ENCODE data around the gene PITPNM1. TPM values are rescaled to one million over a fixed set of nuclear protein-coding genes. Genes with fewer than 3 reads are reported as not detected.

Gene PITPNM1
- total RNA-seq, 2 donors from 2014 or later = 89.3 to 91.4 TPM

- H3K27me3 ChIP-seq = no peaks in the 10 kb centered on the region
- DNase-seq = no peak
- H3K9me3 ChIP-seq = no peaks in the 10 kb centered on the region
- intact Hi-C loops (cut with DNase I) = no loop called here
- peaks cover 7% of the 10 kb centered on the region for H3K36me3 ChIP-seq
- no peak overlapping the region for H3K9ac ChIP-seq (ENCODE audit: low read depth in 2 of 2, low read length in 2 of 2)
- no peak overlapping the region for H3K27ac ChIP-seq
- H3K4me3 ChIP-seq = no peak overlapping the region
- TF ChIP-seq CTCF (IDR thresholded peaks at IDR 0.05) = no peak
- H3K4me1 ChIP-seq = no peaks in the 10 kb centered on the region
Observed at GRCh38 chr11:67493548-67494370, 11.4 kb downstream of the PITPNM1 start.

- Histone ChIP-seq H3K4me3 (no peak overlapping the region), H3K27ac (no peak overlapping the region), H3K9ac (ENCODE audit: low read depth in 2 of 2, low read length in 2 of 2) (no peak overlapping the region), H3K9me3 (no peaks in the 10 kb centered on the region), H3K27me3 (no peaks in the 10 kb centered on the region), H3K36me3 (peaks cover 9% of the 10 kb centered on the region), H3K4me1 (no peaks in the 10 kb centered on the region)
- no peak for TF ChIP-seq CTCF (IDR thresholded peaks at IDR 0.05)
- intact Hi-C loops (cut with DNase I) = no loop called here
- no peak for DNase-seq
Observed at GRCh38 chr11:67492801-67493547, 12.2 kb downstream of the PITPNM1 start.

- H3K9ac ChIP-seq (ENCODE audit: low read depth in 2 of 2, low read length in 2 of 2) = no peak overlapping the region
- no peaks in the 10 kb centered on the region for H3K9me3 ChIP-seq
- H3K36me3 ChIP-seq = peaks cover 13% of the 10 kb centered on the region
- no peak overlapping the region for H3K4me3 ChIP-seq
- H3K27me3 ChIP-seq = no peaks in the 10 kb centered on the region
- no peak for DNase-seq
- no peak for TF ChIP-seq CTCF (IDR thresholded peaks at IDR 0.05)
- intact Hi-C loops (cut with DNase I) = no loop called here
- no peaks in the 10 kb centered on the region for H3K4me1 ChIP-seq
- no peak overlapping the region for H3K27ac ChIP-seq
Observed at GRCh38 chr11:67492069-67492727, 13.0 kb downstream of the PITPNM1 start.

GRCh38 chr11:67491276-67492068 is 13.7 kb downstream of the PITPNM1 start:
- Histone ChIP-seq H3K9me3 (no peaks in the 10 kb centered on the region), H3K27ac (no peak overlapping the region), H3K4me3 (no peak overlapping the region), H3K4me1 (no peaks in the 10 kb centered on the region), H3K27me3 (no peaks in the 10 kb centered on the region), H3K9ac (ENCODE audit: low read depth in 2 of 2, low read length in 2 of 2) (no peak overlapping the region), H3K36me3 (peaks cover 13% of the 10 kb centered on the region)
- intact Hi-C loops (cut with DNase I) = no loop called here
- no peak for TF ChIP-seq CTCF (IDR thresholded peaks at IDR 0.05)
- no peak for DNase-seq

- Histone ChIP-seq H3K9me3 (no peaks in the 10 kb centered on the region), H3K4me3 (no peak overlapping the region), H3K4me1 (no peaks in the 10 kb centered on the region), H3K27ac (no peak overlapping the region), H3K27me3 (no peaks in the 10 kb centered on the region), H3K36me3 (peaks cover 13% of the 10 kb centered on the region), H3K9ac (ENCODE audit: low read depth in 2 of 2, low read length in 2 of 2) (no peak overlapping the region)
- TF ChIP-seq CTCF (IDR thresholded peaks at IDR 0.05) = no peak
- intact Hi-C loops (cut with DNase I) = no loop called here
- no peak for DNase-seq
Observed at GRCh38 chr11:67490727-67491065, 14.5 kb downstream of the PITPNM1 start.

Data from colonic mucosa (tissue), 4 donors.